NCI-H2029 treated with DMSO at 0.1 percent for 48 hours (cell line): ENCODE results near the gene PWWP2B.
"Not testable (repeated sequence)": the region's sequence is repeated elsewhere in the genome, so short reads cannot be mapped to it uniquely, and the experiment has no call there.

Experiments
- DNase-seq: peaks from one replicate; lab custom pipeline; 2025; lab: John Stamatoyannopoulos, UW

PWWP2B gene

DNA sequence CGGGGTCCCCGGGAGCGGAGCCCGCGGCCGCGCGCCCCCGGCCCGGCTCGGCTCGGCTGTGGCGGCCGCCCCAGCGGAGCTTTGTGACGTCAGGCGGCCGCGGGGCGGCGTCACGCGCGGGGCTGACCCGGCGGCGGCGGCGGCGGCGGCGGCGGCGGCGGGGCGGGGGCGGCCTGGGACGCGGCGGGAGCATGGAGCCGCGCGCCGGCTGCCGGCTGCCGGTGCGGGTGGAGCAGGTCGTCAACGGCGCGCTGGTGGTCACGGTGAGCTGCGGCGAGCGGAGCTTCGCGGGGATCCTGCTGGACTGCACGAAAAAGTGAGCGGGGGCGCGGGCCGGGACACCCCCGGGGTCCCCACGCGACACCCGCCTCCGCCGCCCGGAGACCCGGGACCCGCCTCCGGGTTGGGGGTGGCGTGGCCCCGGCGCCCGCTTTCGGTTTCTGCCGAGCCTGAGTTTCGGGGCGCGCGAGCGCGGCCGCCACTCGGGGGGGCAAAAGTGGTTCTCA, at the start of gene PWWP2B:
TSS of gene PWWP2B (plus strand) at position 165 of the 506 bp plus-strand sequence. CDS start at position 192, 27 bp downstream.
- DNase-seq = no peak

DNA sequence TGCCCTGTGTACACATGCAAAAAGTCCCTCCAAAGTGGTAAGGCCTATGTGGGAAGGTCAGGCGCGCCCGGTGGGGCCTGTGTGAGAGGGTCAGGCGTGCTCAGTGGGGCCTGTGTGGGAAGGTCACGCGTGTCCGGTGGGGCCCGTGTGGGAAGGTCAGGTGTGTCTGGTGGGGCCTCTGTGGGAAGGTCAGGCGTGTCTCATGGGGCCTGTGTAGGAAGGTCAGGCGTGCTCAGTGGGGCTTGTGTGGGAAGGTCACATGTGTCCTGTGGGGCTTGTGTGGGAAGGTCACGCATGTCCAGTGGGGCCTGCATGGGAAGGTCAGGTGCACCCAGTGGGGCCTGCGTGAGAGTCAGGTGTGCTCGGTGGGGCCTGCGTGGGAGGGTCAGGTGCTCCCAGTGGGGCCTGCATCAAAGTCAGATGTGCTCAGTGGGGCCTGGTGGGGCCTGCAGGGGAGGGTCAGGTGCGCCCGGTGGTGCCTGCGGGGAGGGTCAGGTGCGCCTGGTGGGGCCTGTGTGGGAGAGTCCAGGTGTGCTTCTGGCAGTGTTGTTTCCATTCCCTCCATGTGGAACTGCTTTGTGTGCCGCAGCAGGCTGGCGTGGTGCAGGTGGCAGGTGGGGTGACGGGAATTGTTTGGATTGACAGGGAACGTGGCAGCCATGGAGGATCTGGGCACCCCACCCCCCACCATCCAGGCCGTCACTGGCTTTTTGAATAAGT, 49.6 kb upstream of the PWWP2B start:
- no peak for DNase-seq

DNA sequence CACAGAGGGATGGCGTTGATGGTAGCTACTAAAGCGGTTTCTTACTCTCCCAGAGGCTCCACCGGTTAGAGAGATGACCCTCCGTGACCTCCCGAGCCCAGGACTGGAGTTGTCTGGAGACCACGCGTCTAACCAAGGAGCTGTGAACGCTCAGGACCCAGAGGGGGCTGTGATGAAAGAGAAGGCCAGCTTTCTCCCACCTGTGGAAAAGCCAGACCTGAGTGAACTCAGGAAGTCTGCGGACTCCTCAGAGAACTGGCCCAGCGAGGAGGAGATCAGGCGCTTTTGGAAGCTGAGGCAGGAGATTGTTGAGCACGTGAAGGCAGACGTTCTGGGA, 49.1 kb upstream of the PWWP2B start:
- no peak for DNase-seq

DNA sequence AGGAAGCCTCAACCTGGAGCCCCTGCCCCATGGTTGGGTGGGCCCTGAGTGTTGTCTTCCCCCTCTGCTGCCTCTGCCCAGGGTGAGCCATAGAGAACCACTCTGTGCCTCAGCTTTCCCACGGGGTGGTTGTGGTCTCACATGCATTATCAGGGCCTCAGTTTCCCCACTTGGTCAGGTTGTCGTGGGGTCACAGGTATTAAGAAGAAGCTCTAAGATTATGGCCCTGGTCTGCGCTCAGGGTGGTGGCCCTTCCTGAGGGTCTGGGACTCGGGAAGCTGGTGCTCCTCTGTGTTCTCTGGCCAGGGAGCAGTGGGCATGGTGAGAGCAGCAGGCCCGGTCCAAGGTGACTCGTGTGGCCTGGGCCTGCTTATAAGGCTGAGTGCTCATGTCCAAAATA, 47.2 kb upstream of the PWWP2B start:
- DNase-seq = no peak

DNA sequence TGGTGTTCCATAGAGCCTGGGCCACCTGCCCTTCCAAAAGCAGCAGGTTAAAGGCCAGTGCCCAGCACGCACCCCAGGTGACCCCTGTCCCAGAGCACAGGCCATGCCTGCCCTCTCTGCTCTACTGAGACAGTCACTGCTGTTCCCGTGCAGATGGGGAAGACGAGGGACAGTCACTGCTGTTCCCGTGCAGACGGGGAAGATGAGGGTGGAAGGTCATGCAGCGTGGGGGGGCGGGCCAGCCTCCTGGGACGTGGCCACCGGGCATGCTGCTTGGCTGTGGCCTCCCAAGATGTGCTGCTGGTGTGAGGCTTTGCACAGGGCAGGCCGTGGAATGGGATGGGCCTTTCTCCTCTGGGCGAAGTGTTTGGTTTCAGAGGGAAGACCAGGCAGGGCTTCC, 46.6 kb upstream of the PWWP2B start:
- no peak for DNase-seq

GRCh38 chr10:132350946-132351345, 46.1 kb upstream of the PWWP2B start:
- no peak for DNase-seq

DNA sequence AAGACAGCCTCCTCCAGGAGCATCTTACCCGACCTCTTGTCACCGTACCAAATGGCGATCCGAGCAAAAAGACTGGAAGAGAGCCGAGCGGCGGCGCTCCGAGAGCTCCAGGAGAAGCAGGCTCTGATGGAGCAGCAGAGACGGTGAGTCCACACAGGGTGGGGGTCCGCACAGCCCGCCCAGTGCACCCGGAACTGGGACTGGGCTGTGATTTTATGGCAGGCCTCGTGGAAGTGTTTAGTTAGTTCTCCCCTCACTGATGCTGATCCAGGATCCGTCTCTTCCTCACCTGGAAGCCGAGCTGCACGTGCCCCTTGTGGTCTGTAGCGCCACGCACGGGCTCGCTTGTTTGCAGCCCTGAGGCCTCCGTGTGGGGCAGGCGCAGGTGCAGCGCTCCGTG, 45.4 kb upstream of the PWWP2B start:
- no peak for DNase-seq

- DNase-seq = not testable (repeated sequence)
Measured at GRCh38 chr10:132352462-132353308, 44.3 kb upstream of the PWWP2B start.

- no peak for DNase-seq
Measured at GRCh38 chr10:132353456-132354355, 43.3 kb upstream of the PWWP2B start.

- no peak for DNase-seq
Measured at GRCh38 chr10:132354356-132355094, 42.5 kb upstream of the PWWP2B start.

DNA sequence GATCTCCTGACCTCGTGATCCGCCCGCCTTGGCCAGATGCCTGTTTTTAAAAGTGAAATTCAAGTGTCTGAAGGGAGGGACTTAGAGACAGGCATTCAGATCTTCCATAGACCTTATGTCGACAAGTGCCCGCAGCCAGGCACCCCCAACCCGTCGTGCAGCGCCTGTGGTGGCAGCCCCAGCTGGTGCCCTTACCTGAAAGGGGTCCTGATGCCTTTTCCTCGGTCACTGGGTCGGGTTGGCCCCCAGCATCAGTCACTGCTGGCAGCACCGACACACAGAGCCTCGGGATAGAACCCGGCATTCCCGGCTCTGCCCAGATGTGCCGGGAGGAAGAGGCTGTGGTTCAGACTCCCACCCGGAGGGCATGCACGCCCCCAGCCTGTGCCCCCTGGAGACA, 41.7 kb upstream of the PWWP2B start:
- DNase-seq = no peak

DNA sequence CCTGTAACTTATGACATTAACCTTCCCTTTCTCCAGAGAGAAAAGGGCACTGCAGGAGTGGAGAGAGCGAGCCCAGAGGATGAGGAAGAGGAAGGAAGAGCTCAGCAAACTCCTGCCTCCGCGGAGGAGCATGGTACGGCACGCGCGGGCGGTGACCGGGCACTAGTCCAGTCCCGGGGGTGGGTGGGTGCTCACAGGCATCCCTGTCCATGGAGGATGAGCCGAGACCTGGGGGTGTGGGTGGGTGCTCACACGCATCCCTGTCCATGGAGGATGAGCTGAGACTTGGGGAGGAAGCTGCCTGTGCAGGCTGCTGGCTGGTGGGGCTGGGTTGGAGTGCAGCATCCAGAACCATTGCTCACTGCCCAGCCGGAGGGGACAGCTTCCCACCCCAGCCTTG, 41.2 kb upstream of the PWWP2B start:
- no peak for DNase-seq

- DNase-seq = no peak
Measured at GRCh38 chr10:132356621-132357195, 40.3 kb upstream of the PWWP2B start.

GRCh38 chr10:132357286-132358058, 39.5 kb upstream of the PWWP2B start:
- no peak for DNase-seq

GRCh38 chr10:132359305-132360040, 37.5 kb upstream of the PWWP2B start:
- no peak for DNase-seq

GRCh38 chr10:132360766-132361447, 36.1 kb upstream of the PWWP2B start:
- no peak for DNase-seq

GRCh38 chr10:132361581-132362101, 35.4 kb upstream of the PWWP2B start:
- DNase-seq = no peak

DNA sequence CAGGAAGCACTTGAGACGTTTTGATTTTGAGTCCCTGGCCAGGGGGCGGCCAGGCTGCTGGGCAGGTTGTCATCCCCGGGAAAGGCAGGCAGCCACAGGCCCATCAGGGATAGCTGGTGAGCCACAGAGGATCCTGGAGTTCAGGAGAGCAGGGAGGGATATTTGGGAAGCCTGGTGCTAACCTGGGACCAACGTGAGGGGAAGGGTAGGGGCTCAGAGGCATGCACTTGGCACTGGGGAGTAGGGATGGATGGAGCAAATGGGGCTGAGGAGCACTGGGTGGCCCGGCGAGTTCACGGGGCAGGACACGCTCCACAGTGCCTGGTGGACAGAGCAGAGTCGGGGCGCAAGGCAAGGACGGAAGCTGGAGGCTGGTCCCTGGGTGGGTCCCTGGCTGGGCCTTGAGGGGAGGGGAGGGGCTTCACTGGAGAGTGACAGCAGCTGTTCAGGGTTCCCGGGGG, 34.8 kb upstream of the PWWP2B start:
- no peak for DNase-seq

DNA sequence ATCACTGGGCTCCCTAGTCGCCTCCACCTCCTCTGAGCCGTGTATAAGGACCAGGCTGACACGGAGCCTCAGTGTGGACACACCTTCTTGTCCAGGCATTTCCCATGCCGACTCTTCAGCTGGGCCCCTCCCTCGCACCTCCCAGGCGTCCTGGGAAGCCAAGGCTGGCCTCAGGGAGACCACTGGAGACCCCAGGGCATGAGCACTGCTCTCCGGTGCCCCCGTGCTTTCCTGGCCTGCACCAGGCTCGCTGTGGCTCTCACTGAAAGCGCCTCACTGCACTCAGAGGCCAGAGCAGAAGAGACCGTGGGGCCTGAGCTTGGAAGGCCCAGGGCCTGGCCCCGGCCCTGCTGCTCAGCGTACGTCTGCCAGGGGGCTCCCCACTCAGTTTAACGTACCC, 33.6 kb upstream of the PWWP2B start:
- no peak for DNase-seq
